ENCODE data around the gene SAFB.

DNA sequence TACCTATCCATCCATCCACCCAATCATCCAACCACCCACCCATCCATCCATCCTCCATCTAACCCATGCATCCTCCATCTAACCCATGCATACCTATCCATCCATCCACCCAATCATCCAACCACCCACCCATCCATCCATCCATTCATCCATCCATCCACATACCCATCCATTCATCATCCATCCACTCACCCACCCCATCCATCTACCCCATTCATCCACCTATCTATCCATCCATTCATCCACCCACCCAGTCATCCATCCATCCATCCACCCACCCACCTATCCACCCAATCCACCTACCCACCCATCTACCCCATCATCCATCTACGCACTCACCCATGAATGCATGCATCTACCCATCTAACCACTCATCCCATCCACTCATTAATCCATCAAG is 50.9 kb downstream of the SAFB start:
- TF ChIP-seq ZFP3 (CRISPR knock-in tag; IDR thresholded peaks at IDR 0.05) (no peak), ARNTL (CRISPR knock-in tag; IDR thresholded peaks at IDR 0.05; ENCODE audit: borderline replicate concordance, low read depth) (no peak), ZNF8 (CRISPR knock-in tag; IDR thresholded peaks at IDR 0.05) (no peak), ZFP30 (CRISPR knock-in tag; IDR thresholded peaks at IDR 0.05) (no peak), ZNF70 (CRISPR knock-in tag; IDR thresholded peaks at IDR 0.05) (no peak), BACH2 (CRISPR knock-in tag; IDR thresholded peaks at IDR 0.05; ENCODE audit: borderline replicate concordance) (no peak), SNAI2 (CRISPR knock-in tag; IDR thresholded peaks at IDR 0.05) (no peak), ZC3H10 (CRISPR knock-in tag; IDR thresholded peaks at IDR 0.05) (no peak), TCF4 (CRISPR knock-in tag; IDR thresholded peaks at IDR 0.05; ENCODE audit: borderline replicate concordance) (no peak), ISL1 (CRISPR knock-in tag; IDR thresholded peaks at IDR 0.05) (no peak)
- TF ChIP-seq, protein P1, sequence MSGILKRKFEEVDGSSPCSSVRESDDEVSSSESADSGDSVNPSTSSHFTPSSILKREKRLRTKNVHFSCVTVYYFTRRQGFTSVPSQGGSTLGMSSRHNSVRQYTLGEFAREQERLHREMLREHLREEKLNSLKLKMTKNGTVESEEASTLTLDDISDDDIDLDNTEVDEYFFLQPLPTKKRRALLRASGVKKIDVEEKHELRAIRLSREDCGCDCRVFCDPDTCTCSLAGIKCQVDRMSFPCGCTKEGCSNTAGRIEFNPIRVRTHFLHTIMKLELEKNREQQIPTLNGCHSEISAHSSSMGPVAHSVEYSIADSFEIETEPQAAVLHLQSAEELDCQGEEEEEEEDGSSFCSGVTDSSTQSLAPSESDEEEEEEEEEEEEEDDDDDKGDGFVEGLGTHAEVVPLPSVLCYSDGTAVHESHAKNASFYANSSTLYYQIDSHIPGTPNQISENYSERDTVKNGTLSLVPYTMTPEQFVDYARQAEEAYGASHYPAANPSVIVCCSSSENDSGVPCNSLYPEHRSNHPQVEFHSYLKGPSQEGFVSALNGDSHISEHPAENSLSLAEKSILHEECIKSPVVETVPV (CRISPR knock-in tag; IDR thresholded peaks at IDR 0.05) = no peak
- TF ChIP-seq, protein P2, sequence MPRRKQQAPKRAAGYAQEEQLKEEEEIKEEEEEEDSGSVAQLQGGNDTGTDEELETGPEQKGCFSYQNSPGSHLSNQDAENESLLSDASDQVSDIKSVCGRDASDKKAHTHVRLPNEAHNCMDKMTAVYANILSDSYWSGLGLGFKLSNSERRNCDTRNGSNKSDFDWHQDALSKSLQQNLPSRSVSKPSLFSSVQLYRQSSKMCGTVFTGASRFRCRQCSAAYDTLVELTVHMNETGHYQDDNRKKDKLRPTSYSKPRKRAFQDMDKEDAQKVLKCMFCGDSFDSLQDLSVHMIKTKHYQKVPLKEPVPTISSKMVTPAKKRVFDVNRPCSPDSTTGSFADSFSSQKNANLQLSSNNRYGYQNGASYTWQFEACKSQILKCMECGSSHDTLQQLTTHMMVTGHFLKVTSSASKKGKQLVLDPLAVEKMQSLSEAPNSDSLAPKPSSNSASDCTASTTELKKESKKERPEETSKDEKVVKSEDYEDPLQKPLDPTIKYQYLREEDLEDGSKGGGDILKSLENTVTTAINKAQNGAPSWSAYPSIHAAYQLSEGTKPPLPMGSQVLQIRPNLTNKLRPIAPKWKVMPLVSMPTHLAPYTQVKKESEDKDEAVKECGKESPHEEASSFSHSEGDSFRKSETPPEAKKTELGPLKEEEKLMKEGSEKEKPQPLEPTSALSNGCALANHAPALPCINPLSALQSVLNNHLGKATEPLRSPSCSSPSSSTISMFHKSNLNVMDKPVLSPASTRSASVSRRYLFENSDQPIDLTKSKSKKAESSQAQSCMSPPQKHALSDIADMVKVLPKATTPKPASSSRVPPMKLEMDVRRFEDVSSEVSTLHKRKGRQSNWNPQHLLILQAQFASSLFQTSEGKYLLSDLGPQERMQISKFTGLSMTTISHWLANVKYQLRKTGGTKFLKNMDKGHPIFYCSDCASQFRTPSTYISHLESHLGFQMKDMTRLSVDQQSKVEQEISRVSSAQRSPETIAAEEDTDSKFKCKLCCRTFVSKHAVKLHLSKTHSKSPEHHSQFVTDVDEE (CRISPR knock-in tag; IDR thresholded peaks at IDR 0.05) = no peak
- TF ChIP-seq, protein P3, sequence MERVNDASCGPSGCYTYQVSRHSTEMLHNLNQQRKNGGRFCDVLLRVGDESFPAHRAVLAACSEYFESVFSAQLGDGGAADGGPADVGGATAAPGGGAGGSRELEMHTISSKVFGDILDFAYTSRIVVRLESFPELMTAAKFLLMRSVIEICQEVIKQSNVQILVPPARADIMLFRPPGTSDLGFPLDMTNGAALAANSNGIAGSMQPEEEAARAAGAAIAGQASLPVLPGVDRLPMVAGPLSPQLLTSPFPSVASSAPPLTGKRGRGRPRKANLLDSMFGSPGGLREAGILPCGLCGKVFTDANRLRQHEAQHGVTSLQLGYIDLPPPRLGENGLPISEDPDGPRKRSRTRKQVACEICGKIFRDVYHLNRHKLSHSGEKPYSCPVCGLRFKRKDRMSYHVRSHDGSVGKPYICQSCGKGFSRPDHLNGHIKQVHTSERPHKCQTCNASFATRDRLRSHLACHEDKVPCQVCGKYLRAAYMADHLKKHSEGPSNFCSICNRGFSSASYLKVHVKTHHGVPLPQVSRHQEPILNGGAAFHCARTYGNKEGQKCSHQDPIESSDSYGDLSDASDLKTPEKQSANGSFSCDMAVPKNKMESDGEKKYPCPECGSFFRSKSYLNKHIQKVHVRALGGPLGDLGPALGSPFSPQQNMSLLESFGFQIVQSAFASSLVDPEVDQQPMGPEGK (CRISPR knock-in tag; IDR thresholded peaks at IDR 0.05; ENCODE audit: borderline replicate concordance) = no peak
- TF ChIP-seq, protein P4, sequence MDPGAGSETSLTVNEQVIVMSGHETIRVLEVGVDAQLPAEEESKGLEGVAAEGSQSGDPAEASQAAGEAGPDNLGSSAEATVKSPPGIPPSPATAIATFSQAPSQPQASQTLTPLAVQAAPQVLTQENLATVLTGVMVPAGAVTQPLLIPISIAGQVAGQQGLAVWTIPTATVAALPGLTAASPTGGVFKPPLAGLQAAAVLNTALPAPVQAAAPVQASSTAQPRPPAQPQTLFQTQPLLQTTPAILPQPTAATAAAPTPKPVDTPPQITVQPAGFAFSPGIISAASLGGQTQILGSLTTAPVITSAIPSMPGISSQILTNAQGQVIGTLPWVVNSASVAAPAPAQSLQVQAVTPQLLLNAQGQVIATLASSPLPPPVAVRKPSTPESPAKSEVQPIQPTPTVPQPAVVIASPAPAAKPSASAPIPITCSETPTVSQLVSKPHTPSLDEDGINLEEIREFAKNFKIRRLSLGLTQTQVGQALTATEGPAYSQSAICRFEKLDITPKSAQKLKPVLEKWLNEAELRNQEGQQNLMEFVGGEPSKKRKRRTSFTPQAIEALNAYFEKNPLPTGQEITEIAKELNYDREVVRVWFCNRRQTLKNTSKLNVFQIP (CRISPR knock-in tag; IDR thresholded peaks at IDR 0.05; ENCODE audit: borderline replicate concordance, low read depth) = no peak
